Transverse colon (tissue), 4 donors: Measurements from ENCODE around the gene LDLRAP1. TPM values are rescaled to one million over a fixed set of nuclear protein-coding genes. Genes with fewer than 3 reads are reported as not detected.
"Not testable (repeated sequence)": the region's sequence is repeated elsewhere in the genome, so short reads cannot be mapped to it uniquely, and the experiment has no call there.

Experiments
- DNase-seq: peaks from one replicate; pipeline ENCODE4 v3.0.0-alpha.2; 2019
- H3K27ac ChIP-seq, 4 donors: fragments of 200-600 bp; sonication (generic); 2 replicates each; pipeline ENCODE4 v1.5.1; 2016 to 2018; ENCODE audit warnings: inconsistent platforms in 4 of 4
- H3K27me3 ChIP-seq: fragments of 200-600 bp; sonication (generic); 2 replicates; pipeline ENCODE4 v1.5.1; 2017; ENCODE audit warnings: inconsistent platforms
- H3K36me3 ChIP-seq, 4 donors: fragments of 200-600 bp; sonication (generic); 2 replicates each; pipeline ENCODE4 v1.5.1; 2017 to 2019; ENCODE audit warnings: inconsistent platforms in 4 of 4
- H3K4me1 ChIP-seq, 4 donors: fragments of 200-600 bp; sonication (generic); 2 replicates each; pipeline ENCODE4 v1.5.1; 2017 to 2020; ENCODE audit warnings: inconsistent platforms in 4 of 4
- H3K4me3 ChIP-seq, 4 donors: fragments of 200-600 bp; sonication (generic); 1 replicate in 1 of 4; 2 replicates in 3 of 4; pipeline versions ENCODE4 v1.5.1 to v1.6.1; 2017 to 2019; ENCODE audit warnings: inconsistent platforms in 4 of 4
- H3K9me3 ChIP-seq, 2 donors: fragments of 200-600 bp; sonication (generic); 2 replicates each; pipeline ENCODE4 v1.5.1; 2017 to 2019; ENCODE audit warnings: inconsistent platforms in 2 of 2
- EP300 ChIP-seq: sonication (generic); formaldehyde crosslinking; IDR thresholded peaks from one replicate; pipeline ENCODE4 v1.6.1; 2017; ENCODE audit warnings: antibody characterized with exemption, low read depth
- POLR2A ChIP-seq: fragments of 450-650 bp; IDR thresholded peaks from one replicate; pipeline ENCODE4 v1.6.1; 2016; ENCODE audit warnings: antibody characterized with exemption, mild to moderate bottlenecking, moderate library complexity
- POLR2AphosphoS5 ChIP-seq, 3 donors: sonication (generic); formaldehyde crosslinking; IDR thresholded peaks; one replicate each; pipeline ENCODE4 v1.6.1; 2016; ENCODE audit warnings: antibody characterized with exemption in 3 of 3
- WGBS, 2 donors: methylation state at CpG; one replicate each; pipeline ENCODE4 v1.1.5; 2018; ENCODE audit warnings: low coverage in 1 of 2; 5-methylcytosine and 5-hydroxymethylcytosine counted together
- in situ Hi-C, 4 donors: fragments of 200-750 bp; cut with MboI; loops; one replicate each; pipeline versions ENCODE4 v1.15.0 to v1.15.1; 2017; ENCODE audit warnings: low sequenced_read_pairs in 3 of 4, low pct_ligation_motif_present in 1 of 4, low pct_unique_long_range_greater_than_20kb in 1 of 4
- intact Hi-C: fragments of 100-400 bp; cut with DNase I; formaldehyde crosslinking; loops from one replicate; pipeline ENCODE4 v1.15.1; 2023; ENCODE audit warnings: low total_unique reads
- total RNA-seq, 4 donors: library from RNA; depleted of rRNA; stranded (reverse); fragments of >200 nt; gene quantifications; one replicate each; pipeline ENCODE4 v1.1.0, GENCODE V29; 2016
- TF ChIP-seq, protein P1 (sequence below), 5 experiments: fragments of 200-600 bp in 3 of 5; fragments of 450-650 bp in 2 of 5; sonication (generic) in 3 of 5; IDR thresholded peaks; 1 replicate in 2 of 5; 2 replicates in 3 of 5; pipeline ENCODE4 v1.5.1; 2016 to 2017; ENCODE audit warnings: antibody characterized with exemption in 5 of 5, inconsistent platforms in 3 of 5, mild to moderate bottlenecking in 2 of 5, moderate library complexity in 1 of 5

LDLRAP1 gene
- total RNA-seq, 4 donors from 2014 or later: 24.9 to 75.6 (median 37.8) TPM

DNA sequence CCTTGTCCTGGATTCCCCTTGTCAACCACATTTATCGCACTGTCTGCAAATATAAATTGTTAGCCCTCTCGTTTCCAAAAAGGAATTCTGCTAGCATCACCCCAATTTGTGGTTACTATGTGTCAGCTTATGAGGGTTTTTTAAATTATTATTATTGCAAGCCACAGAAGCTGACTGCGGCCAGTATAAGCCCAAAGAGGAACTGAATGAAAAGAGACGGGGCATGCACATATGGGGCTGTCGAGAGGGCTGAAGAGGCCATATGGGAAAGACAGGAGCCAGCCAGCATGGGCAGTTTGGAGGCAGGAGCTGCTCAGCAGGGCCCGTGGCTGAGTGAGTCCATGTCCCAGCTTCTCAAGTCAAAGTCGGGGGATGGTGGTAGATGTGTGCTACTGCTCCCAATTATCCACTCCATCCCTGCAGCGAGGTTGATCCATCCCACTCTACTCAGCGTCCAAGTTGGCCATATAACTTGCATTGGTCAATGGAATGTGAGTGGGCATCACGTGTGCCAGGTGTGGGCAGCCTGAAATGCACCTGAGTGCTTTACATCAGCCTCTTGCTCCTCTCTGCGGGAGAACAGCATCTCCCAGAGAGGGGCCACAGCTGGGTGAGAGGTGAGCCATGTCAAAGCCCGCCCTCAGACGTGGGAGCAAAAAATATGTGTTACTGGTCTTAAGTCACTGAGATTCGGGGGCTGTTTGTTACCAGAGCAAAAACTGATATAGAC lies 37.6 kb upstream of the LDLRAP1 start:
- intact Hi-C loops (no loop called here), in situ Hi-C loops (no loop called here)
- H3K9me3 ChIP-seq: no peaks in the 10 kb centered on the region
- no peaks in the 10 kb centered on the region for H3K27me3 ChIP-seq
- no peak overlapping the region for H3K27ac ChIP-seq
- H3K4me3 ChIP-seq: no peak overlapping the region
- H3K4me1 ChIP-seq: peaks cover 5 to 38% (median 11%) of the 10 kb centered on the region in 4 donors
- 75 to 85% methylated on average over 2 to 14 of the region's 14 CpGs for WGBS, 2 donors
- DNase-seq: no peak
- no peak for TF ChIP-seq EP300
- no peaks in the 10 kb centered on the region for H3K36me3 ChIP-seq

DNA sequence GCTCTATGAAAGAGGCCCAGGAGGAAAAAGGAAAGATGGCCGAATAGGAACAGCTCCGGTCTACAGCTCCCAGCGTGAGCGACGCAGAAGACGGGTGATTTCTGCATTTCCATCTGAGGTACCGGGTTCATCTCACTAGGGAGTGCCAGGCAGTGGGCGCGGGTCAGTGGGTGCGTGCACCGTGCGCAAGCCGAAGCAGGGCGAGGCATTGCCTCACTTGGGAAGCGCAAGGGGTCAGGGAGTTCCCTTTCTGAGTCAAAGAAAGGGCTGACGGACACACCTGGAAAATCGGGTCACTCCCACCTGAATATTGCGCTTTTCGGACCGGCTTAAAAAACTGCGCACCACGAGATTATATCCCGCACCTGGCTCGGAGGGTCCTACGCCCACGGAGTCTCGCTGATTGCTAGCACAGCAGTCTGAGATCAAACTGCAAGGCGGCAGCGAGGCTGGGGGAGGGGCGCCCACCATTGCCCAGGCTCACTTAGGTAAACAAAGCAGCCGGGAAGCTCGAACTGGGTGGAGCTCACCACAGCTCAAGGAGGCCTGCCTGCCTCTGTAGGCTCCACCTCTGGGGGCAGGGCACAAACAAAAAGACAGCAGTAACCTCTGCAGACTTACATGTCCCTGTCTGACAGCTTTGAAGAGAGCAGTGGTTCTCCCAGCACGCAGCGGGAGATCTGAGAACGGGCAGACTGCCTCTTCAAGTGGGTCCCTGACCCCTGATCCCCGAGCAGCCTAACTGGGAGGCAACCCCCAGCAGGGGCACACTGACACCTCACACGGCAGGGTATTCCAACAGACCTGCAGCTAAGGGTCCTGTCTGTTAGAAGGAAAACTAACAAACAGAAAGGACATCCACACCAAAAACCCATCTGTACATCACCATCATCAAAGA lies 36.6 kb upstream of the LDLRAP1 start:
- H3K36me3 ChIP-seq, intact Hi-C loops, H3K9me3 ChIP-seq, H3K27me3 ChIP-seq, in situ Hi-C loops: not testable (repeated sequence)
- H3K4me1 ChIP-seq: peaks cover 0 to 28% (median 3%) of the 10 kb centered on the region in 4 donors
- H3K4me3 ChIP-seq: peak overlapping the region in 3 of 4 donors; percentile 5 to 36 (median 15)
- DNase-seq: peak; percentile 55
- H3K27ac ChIP-seq: peak overlapping the region in 2 of 4 donors; percentile 18 to 36
- 58% methylated on average over 30 of the region's 37 CpGs; no CpG with 5 or more reads in 1 of the 2 donors for WGBS, 2 donors

DNA sequence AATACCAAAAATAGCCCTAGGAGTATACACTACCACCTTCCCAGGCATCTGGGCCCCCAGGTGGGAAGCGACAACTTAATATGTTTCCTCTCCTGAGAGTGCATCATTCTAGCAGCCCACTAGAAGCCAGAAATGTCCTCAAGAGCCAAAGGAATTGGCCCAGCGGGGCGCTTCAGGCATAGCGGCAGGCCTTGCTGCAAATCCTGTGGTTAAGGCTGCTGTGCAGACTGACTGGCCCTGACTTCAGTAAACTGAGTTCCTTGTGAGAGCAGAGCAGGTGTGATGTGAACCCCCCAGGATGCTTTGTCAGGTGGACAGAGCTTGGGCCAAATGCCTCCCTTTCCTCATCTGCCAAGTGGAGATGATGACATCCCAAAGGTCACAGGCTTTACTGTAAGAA lies 29.7 kb upstream of the LDLRAP1 start:
- 86% methylated on average over 4 of the region's 4 CpGs; no CpG with 5 or more reads in 1 of the 2 donors for WGBS, 2 donors
- no peak overlapping the region for H3K27ac ChIP-seq
- no peaks in the 10 kb centered on the region for H3K36me3 ChIP-seq
- in situ Hi-C loops: no loop called here
- H3K9me3 ChIP-seq: no peaks in the 10 kb centered on the region
- no peak for TF ChIP-seq POLR2AphosphoS5 (IDR thresholded peaks at IDR 0.05)
- TF ChIP-seq POLR2A: no peak
- TF ChIP-seq, protein P1, sequence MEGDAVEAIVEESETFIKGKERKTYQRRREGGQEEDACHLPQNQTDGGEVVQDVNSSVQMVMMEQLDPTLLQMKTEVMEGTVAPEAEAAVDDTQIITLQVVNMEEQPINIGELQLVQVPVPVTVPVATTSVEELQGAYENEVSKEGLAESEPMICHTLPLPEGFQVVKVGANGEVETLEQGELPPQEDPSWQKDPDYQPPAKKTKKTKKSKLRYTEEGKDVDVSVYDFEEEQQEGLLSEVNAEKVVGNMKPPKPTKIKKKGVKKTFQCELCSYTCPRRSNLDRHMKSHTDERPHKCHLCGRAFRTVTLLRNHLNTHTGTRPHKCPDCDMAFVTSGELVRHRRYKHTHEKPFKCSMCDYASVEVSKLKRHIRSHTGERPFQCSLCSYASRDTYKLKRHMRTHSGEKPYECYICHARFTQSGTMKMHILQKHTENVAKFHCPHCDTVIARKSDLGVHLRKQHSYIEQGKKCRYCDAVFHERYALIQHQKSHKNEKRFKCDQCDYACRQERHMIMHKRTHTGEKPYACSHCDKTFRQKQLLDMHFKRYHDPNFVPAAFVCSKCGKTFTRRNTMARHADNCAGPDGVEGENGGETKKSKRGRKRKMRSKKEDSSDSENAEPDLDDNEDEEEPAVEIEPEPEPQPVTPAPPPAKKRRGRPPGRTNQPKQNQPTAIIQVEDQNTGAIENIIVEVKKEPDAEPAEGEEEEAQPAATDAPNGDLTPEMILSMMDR (IDR thresholded peaks at IDR 0.05): no peak
- TF ChIP-seq EP300: no peak
- no peaks in the 10 kb centered on the region for H3K27me3 ChIP-seq
- H3K4me1 ChIP-seq: no peaks in the 10 kb centered on the region
- no peak for DNase-seq
- intact Hi-C loops: no loop called here
- H3K4me3 ChIP-seq: no peak overlapping the region

DNA sequence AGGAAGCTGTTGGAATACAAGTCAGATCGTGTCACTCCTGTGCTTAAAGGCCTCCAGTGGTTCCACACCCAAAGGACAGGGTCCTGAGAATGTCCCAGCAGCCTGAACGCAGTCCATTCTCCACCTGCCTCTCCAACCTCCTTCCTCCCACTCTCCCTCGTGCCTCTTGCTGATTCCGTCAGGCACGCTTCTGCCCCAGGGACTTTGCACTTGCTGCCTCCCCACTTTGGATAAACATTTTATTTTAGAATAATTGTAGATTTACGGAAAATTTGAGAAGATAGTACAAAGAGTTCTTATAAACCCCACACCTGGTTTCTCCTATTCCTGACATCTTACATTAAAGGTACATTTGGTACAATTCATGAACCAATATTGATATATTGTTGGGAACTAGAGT lies 28.4 kb upstream of the LDLRAP1 start:
- intact Hi-C loops: no loop called here

More for the DNA sequence above, 28.4 kb upstream of the LDLRAP1 start:
- H3K9me3 ChIP-seq: no peaks in the 10 kb centered on the region
- no peak for DNase-seq
- H3K36me3 ChIP-seq: no peaks in the 10 kb centered on the region
- H3K4me3 ChIP-seq: no peak overlapping the region
- 79 to 94% methylated on average over 2 to 6 of the region's 6 CpGs for WGBS, 2 donors
- no peak for TF ChIP-seq POLR2A
- TF ChIP-seq POLR2AphosphoS5 (IDR thresholded peaks at IDR 0.05): no peak
- TF ChIP-seq, protein P1 (IDR thresholded peaks at IDR 0.05): no peak
- no peak for TF ChIP-seq EP300
- H3K27ac ChIP-seq: no peak overlapping the region
- no peaks in the 10 kb centered on the region for H3K27me3 ChIP-seq
- no peaks in the 10 kb centered on the region for H3K4me1 ChIP-seq
- in situ Hi-C loops: no loop called here
